NT2/D1 (cell line): ENCODE measurements around the gene TBX2.

Source experiments
- SUZ12 ChIP-seq: IDR thresholded peaks from 2 replicates; pipeline ENCODE4 v1.6.1; 2011; ENCODE audit not compliant: insufficient read length, insufficient read depth; ENCODE audit errors: extremely low read depth
- YY1 ChIP-seq: IDR thresholded peaks from 2 replicates; pipeline ENCODE4 v1.6.1; 2011; ENCODE audit not compliant: insufficient read length, insufficient read depth
- ZNF274 ChIP-seq: IDR thresholded peaks from 2 replicates; pipeline ENCODE4 v1.6.1; 2011; ENCODE audit warnings: mild to moderate bottlenecking, low read depth, low read length

DNA sequence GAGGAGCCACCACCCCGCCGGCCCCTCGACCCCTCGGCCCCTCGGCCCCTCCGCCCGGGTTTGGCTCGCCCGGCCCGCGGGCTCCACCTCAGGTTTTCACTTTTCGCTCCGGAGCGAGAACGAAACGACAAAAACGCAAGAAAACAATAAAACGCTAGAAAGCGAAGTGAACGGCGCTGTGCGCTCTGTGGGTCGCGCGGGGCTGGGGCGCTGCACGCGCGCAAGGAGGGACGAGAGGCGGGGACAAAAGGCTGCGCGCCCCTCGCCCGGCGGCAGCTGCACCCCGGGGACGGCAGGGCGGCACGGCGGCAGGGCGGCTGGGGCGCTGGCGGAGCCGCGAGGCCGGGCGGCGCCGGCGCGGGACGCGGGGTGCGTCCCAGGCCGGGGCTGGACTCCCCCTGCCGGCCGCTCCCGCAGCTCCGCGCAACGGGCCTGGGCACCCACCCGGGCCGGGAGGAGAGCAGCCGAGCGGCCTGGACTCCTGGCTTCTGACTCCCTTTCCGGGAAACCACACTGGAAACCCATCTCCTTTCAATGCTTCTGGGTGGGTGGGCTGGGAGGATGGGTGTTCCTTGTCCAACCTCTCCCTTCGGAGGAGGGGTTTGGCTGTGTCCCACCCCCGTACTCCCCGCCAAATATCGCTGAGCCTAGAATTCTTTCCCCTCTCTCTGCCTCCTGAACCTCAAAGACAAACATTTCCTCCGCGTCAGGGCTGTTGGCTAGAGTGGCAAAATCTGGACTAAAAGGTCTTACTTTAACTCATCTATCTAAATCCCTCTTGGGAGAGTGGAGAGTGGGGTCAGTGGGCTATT lies 9.9 kb downstream of the TBX2 start:
- TF ChIP-seq YY1 (no peak), SUZ12 (no peak), ZNF274 (no peak)
